Cerebellar nuclear complex (tissue), 1 donor: ENCODE data around the gene PIAS2.

Experiments used
- DNase-seq, 2 experiments: peaks; one replicate each; lab custom pipeline; 2025; lab: John Stamatoyannopoulos, UW

The PIAS2 gene

DNA sequence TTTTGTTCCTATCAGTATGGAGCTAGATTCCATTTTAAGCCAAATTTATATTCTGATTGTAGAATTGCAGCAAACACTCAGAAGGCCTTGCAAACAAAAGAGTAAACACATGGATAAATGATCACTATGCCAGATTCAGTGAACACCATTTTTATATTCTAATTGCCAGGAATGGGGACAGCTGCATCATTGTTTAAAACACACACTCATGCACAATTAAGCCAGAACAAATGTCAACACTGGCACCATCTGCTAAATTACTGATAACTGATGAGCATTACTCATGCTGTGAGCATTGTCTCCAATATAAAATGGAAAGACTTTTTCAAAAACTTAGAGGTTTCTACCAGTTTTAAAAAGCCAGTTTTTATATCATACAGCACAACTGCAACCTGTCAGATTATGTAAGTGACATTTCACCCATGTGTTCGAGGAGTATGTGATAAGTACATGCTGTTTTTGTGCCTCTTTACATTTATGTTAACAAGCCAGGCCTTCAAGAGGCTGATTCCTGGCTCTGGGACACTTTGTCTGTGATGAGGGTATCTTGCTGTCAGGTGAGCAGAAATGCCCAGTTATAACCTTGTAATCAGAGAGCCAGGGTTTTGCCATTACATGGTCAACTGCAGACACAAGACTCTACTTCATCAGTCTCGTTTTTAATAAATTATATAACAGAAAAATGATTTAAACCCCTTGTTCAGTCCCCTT is 156.1 kb downstream of the PIAS2 start:
- no peak for DNase-seq

- DNase-seq, result no peak
Observed at GRCh38 chr18:46759890-46760289, 157.4 kb downstream of the PIAS2 start.

GRCh38 chr18:46756559-46757201 is 160.6 kb downstream of the PIAS2 start, which contains the start of gene ST8SIA5:
Gene ST8SIA5, minus strand, starts transcription at chr18:46757053. Its CDS starts 545 bp downstream, at chr18:46756508.
- DNase-seq, result no peak

DNA sequence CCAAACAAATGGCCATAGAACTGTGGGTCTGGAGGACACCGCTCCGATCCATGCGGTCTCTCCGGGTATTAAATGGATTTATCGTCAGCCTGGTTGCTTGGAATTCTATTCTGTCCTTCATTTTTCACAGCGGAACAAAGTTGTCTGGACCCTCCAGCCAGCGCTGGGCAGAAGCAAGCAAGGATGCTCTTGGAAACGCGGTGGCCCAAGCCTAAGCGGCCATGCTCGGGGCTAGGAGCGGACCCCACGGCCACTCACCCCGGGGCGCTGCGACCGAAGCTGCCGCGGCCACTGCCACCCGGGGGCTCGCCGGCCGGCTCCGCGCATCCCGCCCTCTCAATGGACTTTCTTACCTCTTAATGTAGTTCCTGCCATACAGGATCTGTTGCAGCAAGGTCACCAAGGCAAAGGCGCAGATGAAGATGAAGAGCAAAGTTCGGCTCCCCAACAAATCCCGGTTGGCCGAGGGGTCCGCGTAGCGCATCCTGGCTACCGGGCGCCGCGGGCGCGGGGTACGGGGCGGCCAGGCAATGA is 161.2 kb downstream of the PIAS2 start:
- no peak for DNase-seq

GRCh38 chr18:46755315-46756024 is 161.8 kb downstream of the PIAS2 start:
- peak in 1 of 2 experiments; percentile 51 for DNase-seq

DNA sequence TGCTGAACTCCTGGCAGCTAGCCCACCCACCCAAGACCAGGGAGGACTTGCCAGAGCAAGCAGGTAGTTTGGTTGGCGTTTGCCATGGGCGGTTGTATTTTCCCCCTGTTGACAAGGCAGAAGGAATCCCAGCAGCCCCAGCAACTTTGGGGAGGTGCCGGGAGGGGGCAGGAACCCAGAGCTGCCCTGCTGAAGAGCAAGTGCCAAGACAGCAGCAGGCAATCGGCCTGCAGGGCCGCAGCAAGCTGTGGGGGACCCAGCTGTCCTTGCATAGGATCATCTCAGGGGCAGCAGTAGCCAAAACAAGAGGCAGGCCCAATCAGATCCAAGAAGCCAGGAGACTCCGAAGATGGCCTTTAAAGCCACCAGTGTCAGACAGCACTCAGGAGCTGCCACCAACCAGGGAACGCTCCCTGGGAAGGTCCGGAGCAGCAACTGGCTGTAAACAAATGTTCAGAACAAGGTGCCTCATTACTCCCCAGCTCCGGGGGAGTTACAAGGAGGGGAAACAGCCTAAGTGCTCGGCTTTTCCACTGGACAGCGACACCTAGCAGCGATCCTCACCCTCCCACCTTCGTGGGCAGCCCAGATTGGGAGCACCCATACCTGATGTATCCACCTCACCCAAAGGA is 162.5 kb downstream of the PIAS2 start:
- DNase-seq, result peak; percentile 84 to 87

GRCh38 chr18:46754188-46754587 is 163.1 kb downstream of the PIAS2 start:
- no peak for DNase-seq
